HG03103 (cell line): ENCODE results near the gene DAP.
A peak's percentile ranks its signal among the peaks of the same experiment; 100 is the strongest.
"Not testable (repeated sequence)": the region's sequence is repeated elsewhere in the genome, so short reads cannot be mapped to it uniquely, and the experiment has no call there.

ENCODE experiments used
- ATAC-seq: cut with Tn5 transposase; IDR thresholded peaks from one replicate; pipeline ENCODE4 v1.9.1; 2021; ENCODE audit warnings: low read depth; ENCODE audit not compliant: unreplicated experiment

The DAP gene

GRCh38 chr5:10636363-10637142 lies 124.5 kb downstream of the DAP start:
- no peak for ATAC-seq

DNA sequence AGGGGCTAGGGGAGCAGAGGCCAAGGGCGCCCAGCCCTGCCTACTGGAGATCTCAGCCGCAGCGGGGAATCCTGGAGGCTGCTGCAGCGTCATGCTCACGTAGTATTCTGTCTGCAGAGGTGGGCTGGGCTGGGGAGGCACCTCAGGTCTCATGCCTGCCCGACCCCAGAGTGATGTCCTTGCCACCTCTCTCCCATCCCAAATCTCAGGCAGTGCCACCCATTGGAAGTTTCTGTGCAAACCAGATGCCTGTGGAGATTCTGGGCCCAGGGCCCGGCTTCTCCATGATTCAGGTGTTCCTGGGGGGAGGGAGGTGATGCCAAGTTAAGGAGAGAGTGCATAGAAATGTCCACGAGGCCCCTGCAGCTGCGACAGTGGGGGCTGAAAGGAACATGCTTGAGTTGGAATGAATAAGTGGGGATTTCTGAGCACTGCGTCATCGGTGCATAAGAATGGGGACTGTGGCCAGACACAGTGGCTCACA lies 125.1 kb downstream of the DAP start:
- ATAC-seq, result no peak

GRCh38 chr5:10635257-10635866 lies 125.7 kb downstream of the DAP start:
- ATAC-seq, result peak; percentile 68

- no peak for ATAC-seq
Observed at GRCh38 chr5:10634562-10634961, 126.5 kb downstream of the DAP start.

DNA sequence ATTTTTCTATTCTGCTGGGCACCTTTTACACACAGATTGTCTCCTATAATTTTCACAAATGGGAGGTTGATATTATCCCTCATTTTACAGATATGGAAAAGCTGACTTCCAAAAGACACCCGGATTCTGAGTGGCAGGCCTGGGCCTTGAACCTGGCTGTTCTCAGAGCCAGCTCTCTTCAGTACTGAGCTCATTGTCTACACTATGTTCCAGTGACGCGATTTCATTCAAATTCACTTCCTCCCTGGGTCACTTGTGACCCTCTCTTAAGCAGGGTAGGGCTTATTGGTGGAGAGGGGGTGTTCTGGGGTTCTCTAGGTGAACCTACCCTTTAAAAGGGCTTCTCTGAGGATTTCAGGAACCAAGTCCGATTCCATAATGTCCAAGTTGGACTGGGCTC lies 127.0 kb downstream of the DAP start:
- no peak for ATAC-seq

GRCh38 chr5:10633271-10634049 lies 127.6 kb downstream of the DAP start:
- no peak for ATAC-seq

DNA sequence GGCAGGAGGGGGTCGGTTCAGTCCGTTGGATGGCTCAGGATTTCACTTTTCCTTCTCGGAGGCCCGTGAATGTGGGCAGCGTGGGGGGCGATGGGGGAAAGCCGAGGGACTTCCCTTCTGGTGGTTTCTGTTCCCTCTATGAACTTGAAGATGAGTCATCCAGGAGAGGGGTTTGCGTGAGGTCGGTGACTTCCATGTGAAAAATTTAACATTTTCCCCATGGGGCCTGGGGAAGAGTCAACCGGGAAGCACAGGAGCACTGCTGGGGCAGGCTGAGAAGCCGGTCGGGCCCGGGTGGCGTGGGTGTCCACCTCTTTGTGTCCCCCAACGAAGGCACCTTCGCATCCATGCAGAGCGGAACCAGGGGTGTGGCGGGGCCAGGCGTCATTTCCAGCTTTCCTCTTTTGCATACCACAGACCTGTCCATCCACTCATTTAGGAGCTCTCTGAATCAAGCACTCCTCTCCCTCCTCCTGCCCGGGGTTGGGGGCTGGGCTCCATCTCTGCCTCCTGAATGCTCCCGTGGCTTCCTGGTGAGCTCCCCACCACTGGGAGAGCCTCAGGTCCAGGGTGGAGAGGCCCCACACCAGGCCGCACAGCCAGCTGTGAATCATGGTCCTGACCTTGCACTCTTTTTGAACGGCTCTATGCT lies 128.8 kb downstream of the DAP start:
- peak; percentile 25 for ATAC-seq

GRCh38 chr5:10631316-10631996 lies 129.6 kb downstream of the DAP start:
- peak; percentile 4 for ATAC-seq

DNA sequence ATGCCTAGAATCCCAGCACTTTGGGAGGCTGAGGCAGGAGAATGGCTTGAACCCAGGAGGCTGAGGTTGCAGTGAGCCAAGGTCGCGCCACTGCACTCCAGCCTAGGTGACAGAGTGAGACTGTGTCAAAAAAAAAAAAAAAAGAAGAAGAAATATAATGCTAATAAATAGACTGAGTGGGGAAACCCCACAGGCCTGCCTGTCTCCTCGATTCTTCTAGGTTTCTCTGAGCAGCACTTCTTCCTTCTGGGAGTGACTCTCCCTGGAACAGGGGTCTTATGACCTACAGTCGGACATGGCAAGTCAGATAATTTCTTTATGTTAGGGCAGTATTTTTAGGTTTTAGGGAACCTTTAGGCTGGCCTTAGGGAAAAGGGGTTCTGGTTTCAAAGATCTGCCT lies 130.3 kb downstream of the DAP start:
- not testable (repeated sequence) for ATAC-seq

GRCh38 chr5:10630126-10630525 lies 130.9 kb downstream of the DAP start:
- ATAC-seq, result no peak

DNA sequence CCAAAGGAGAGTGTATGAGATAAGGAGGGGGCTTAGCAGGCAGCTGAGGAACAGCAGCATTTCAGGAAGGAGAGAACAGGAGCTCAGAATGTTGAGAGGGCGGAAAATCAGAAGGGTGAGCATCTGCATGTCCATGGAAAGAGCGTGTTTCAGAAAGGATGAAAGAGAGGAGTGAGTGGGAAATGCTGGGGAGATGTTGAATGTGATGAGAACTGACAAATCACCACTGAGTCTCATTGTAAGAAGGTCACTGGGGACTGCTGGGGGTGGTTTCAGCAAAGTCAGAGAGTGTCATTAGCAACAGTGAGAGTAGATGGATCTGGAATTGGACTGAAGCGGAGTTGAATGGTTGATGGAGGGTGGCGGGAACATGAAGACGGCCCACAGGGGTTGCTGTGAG lies 131.4 kb downstream of the DAP start:
- ATAC-seq, result no peak
